HEK293 (cell line): Measurements from ENCODE around the gene HSBP1.

Experiments
- ATF2 ChIP-seq: fragments of 450-650 bp; formaldehyde crosslinking; IDR thresholded peaks from 2 replicates; pipeline ENCODE4 v1.5.1; 2016; ENCODE audit warnings: missing biosample characterization, missing genetic modification characterization, low read depth
- PBX3 ChIP-seq: sonication (generic); formaldehyde crosslinking; IDR thresholded peaks from 2 replicates; pipeline ENCODE4 v1.8.1; 2022; ENCODE audit warnings: mild to moderate bottlenecking, moderate library complexity, missing genetic modification reagents
- SP2 ChIP-seq: fragments of 450-650 bp; formaldehyde crosslinking; IDR thresholded peaks from 2 replicates; pipeline ENCODE4 v1.5.1; 2016; ENCODE audit warnings: missing biosample characterization, missing genetic modification characterization
- YY1 ChIP-seq: fragments of 450-650 bp; formaldehyde crosslinking; IDR thresholded peaks from 2 replicates; pipeline ENCODE4 v1.5.1; 2018; ENCODE audit warnings: missing biosample characterization, missing genetic modification characterization
- ZBTB1 ChIP-seq: fragments of 450-650 bp; formaldehyde crosslinking; IDR thresholded peaks from 2 replicates; pipeline ENCODE4 v1.5.1; 2016; ENCODE audit warnings: missing biosample characterization, missing genetic modification characterization
- ZEB2 ChIP-seq: fragments of 450-650 bp; formaldehyde crosslinking; IDR thresholded peaks from 2 replicates; pipeline ENCODE4 v1.5.1; 2016; ENCODE audit warnings: missing biosample characterization, missing genetic modification characterization
- ZNF121 ChIP-seq: fragments of 450-650 bp; formaldehyde crosslinking; IDR thresholded peaks from 2 replicates; pipeline ENCODE4 v1.5.1; 2016; ENCODE audit warnings: missing biosample characterization, missing genetic modification characterization
- ZNF274 ChIP-seq, 2 experiments: fragments of 200-500 bp in 1 of 2; fragments of 450-650 bp in 1 of 2; sonication (Bioruptor generic) in 1 of 2; formaldehyde crosslinking in 1 of 2; IDR thresholded peaks; 2 replicates each; pipeline versions ENCODE4 v1.5.1 to v1.6.1; 2014 to 2016; ENCODE audit warnings: borderline replicate concordance in 1 of 2, inconsistent platforms in 1 of 2, low read length in 1 of 2, missing biosample characterization in 1 of 2, missing genetic modification characterization in 1 of 2
- ZNF423 ChIP-seq: fragments of 450-650 bp; formaldehyde crosslinking; IDR thresholded peaks from 2 replicates; pipeline ENCODE4 v1.5.1; 2016; ENCODE audit warnings: missing biosample characterization, missing genetic modification characterization
- ZNF596 ChIP-seq: fragments of 450-650 bp; IDR thresholded peaks from 2 replicates; pipeline ENCODE4 v1.5.0; 2018; ENCODE audit warnings: missing biosample characterization, mild to moderate bottlenecking, missing genetic modification characterization, moderate library complexity
- ZNF658 ChIP-seq: fragments of 450-650 bp; formaldehyde crosslinking; IDR thresholded peaks from 2 replicates; pipeline ENCODE4; 2016; ENCODE audit warnings: missing biosample characterization, missing genetic modification characterization
- ZSCAN18 ChIP-seq: fragments of 450-650 bp; formaldehyde crosslinking; IDR thresholded peaks from 2 replicates; pipeline ENCODE4 v1.5.1; 2016; ENCODE audit warnings: missing biosample characterization, missing genetic modification characterization
- TF ChIP-seq, protein P1 (sequence below): fragments of 450-650 bp; formaldehyde crosslinking; IDR thresholded peaks from 2 replicates; pipeline ENCODE4 v1.5.1; 2016; ENCODE audit warnings: missing biosample characterization, missing genetic modification characterization
- TF ChIP-seq, protein P2 (sequence below): fragments of 450-650 bp; formaldehyde crosslinking; IDR thresholded peaks from 2 replicates; pipeline ENCODE4 v1.5.1; 2016; ENCODE audit warnings: missing biosample characterization, missing genetic modification characterization

DNA sequence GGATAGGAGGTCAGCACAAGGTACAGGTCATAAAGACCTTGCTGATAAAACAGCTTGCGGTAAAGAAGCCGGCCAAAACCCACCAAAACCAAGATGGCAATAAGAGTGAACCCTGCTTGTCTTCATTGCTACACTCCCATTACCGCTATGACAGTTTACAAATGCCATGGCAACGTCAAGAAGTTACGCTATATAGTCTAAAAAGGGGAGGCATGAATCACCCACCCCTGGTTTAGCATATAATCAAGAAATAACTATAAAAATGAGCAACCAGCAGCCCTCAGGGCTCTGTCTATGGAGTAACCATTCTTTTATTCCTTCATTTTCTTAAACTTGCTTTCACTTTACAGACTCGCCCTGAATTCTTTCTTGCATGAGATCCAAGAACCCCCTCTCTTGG lies 1.0 kb upstream of the HSBP1 start:
- TF ChIP-seq, protein P1, sequence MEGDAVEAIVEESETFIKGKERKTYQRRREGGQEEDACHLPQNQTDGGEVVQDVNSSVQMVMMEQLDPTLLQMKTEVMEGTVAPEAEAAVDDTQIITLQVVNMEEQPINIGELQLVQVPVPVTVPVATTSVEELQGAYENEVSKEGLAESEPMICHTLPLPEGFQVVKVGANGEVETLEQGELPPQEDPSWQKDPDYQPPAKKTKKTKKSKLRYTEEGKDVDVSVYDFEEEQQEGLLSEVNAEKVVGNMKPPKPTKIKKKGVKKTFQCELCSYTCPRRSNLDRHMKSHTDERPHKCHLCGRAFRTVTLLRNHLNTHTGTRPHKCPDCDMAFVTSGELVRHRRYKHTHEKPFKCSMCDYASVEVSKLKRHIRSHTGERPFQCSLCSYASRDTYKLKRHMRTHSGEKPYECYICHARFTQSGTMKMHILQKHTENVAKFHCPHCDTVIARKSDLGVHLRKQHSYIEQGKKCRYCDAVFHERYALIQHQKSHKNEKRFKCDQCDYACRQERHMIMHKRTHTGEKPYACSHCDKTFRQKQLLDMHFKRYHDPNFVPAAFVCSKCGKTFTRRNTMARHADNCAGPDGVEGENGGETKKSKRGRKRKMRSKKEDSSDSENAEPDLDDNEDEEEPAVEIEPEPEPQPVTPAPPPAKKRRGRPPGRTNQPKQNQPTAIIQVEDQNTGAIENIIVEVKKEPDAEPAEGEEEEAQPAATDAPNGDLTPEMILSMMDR (tag by site-specific recombination), result no peak
- no peak for TF ChIP-seq ZSCAN18
- TF ChIP-seq ATF2 (tag by site-specific recombination), result no peak
- TF ChIP-seq ZBTB1 (tag by site-specific recombination), result no peak
- TF ChIP-seq, protein P2, sequence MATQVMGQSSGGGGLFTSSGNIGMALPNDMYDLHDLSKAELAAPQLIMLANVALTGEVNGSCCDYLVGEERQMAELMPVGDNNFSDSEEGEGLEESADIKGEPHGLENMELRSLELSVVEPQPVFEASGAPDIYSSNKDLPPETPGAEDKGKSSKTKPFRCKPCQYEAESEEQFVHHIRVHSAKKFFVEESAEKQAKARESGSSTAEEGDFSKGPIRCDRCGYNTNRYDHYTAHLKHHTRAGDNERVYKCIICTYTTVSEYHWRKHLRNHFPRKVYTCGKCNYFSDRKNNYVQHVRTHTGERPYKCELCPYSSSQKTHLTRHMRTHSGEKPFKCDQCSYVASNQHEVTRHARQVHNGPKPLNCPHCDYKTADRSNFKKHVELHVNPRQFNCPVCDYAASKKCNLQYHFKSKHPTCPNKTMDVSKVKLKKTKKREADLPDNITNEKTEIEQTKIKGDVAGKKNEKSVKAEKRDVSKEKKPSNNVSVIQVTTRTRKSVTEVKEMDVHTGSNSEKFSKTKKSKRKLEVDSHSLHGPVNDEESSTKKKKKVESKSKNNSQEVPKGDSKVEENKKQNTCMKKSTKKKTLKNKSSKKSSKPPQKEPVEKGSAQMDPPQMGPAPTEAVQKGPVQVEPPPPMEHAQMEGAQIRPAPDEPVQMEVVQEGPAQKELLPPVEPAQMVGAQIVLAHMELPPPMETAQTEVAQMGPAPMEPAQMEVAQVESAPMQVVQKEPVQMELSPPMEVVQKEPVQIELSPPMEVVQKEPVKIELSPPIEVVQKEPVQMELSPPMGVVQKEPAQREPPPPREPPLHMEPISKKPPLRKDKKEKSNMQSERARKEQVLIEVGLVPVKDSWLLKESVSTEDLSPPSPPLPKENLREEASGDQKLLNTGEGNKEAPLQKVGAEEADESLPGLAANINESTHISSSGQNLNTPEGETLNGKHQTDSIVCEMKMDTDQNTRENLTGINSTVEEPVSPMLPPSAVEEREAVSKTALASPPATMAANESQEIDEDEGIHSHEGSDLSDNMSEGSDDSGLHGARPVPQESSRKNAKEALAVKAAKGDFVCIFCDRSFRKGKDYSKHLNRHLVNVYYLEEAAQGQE (tag by site-specific recombination), result no peak
- TF ChIP-seq ZNF423 (tag by site-specific recombination), result no peak
- no peak for TF ChIP-seq ZNF274 (IDR thresholded peaks at IDR 0.05; ENCODE audit: low read length)
- no peak for TF ChIP-seq ZNF274 (tag by site-specific recombination; IDR thresholded peaks at IDR 0.05; ENCODE audit: borderline replicate concordance)
- no peak for TF ChIP-seq ZNF121 (tag by site-specific recombination)
- no peak for TF ChIP-seq YY1 (tag by site-specific recombination)
- TF ChIP-seq PBX3 (CRISPR knock-in tag), result no peak
- no peak for TF ChIP-seq SP2 (tag by site-specific recombination)
- no peak for TF ChIP-seq ZNF658 (tag by site-specific recombination)
- no peak for TF ChIP-seq ZEB2
- no peak for TF ChIP-seq ZNF596
